GM19025 (cell line): ENCODE results near the gene EMSY.

Source experiments
- ATAC-seq: cut with Tn5 transposase; IDR thresholded peaks from one replicate; pipeline ENCODE4 v1.9.1; 2021; ENCODE audit warnings: mild to moderate bottlenecking, low read depth, moderate library complexity; ENCODE audit not compliant: unreplicated experiment

EMSY gene

DNA sequence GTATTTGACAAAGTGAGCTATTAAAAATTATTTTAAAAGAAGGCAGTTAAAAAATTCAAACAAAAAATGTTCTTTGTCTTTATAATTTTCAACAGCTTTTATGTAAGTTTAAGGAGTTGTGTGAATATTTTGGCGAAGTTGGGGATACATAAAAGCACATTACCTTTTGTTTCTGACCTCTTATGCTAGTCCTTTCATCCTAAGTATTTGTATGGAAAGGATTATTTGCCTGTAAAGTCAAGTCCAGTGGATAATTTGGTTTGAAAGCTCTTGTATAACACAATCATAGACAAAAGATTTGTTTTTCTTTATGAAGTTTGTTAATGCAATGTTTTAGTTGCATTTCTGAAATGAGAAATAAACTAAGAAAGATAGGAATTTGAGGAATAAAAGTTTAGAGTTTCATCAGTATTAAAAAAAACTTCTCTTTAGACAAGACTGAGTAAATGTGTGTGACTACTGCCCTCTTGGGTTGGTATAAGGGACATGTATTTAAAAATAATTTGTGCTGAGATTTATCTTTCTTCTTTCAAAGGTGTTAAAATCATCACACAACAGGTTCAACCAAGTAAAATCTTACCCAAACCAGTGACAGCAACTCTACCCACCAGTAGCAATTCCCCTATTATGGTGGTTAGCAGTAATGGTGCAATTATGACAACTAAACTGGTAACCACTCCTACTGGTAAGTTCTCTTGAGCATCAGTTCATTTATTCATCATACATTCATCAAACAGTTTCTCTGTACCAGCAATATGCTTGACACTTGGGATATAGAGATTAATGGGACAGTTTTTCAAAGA, 68.2 kb downstream of the EMSY start:
- ATAC-seq, result no peak

DNA sequence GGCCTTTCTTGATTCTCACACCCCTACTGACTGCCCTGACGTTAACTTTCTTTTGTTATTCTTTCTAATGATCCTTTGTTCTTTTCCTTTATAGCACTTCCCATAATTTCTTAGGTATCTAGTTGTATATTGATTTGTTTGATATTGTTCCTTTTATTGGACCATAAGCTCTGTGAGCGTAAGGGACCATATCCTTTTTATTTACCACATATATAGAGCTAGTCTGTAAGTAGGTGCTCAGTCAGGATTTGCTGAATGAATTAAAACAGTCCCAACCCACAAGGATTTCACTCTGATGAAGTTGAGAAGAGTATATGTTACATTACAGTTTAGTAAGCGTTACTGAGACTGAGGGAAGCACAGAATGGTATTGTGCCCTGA, 68.8 kb downstream of the EMSY start:
- ATAC-seq, result no peak

DNA sequence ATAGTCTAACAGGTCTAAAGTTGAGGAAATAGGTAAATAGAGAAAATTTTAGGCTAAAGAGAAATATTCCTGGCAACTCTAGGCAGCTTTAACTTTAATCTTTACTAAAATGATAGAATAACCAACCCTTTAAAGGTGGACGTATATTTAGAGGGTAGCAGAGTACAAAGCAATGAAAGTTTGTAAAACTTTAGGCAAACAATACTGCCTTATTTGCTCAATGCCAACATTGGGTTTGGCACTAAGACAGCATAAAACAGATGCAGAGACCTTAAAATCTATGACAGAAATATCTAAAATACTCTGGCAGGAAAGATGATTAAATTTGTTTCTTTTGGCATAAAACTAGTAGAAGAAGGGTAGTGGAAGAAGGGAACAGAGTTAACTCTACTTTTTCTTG, 70.7 kb downstream of the EMSY start:
- no peak for ATAC-seq

DNA sequence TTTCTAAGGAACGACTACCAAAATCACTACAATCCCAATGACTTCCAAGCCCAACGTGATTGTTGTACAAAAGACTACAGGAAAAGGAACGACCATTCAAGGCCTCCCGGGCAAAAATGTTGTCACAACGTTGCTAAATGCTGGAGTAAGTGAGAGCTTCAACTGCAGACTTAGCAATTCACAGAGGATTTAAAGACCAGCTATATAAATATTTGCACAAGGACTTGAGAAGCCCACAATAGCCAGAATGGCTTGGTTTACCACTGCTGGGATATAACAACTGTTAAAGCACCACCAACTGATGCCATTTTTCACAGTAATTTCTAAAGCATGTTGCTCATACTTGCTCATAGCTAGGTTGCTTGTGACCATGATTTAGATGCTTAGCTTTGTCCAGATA, 78.3 kb downstream of the EMSY start:
- ATAC-seq, result no peak

DNA sequence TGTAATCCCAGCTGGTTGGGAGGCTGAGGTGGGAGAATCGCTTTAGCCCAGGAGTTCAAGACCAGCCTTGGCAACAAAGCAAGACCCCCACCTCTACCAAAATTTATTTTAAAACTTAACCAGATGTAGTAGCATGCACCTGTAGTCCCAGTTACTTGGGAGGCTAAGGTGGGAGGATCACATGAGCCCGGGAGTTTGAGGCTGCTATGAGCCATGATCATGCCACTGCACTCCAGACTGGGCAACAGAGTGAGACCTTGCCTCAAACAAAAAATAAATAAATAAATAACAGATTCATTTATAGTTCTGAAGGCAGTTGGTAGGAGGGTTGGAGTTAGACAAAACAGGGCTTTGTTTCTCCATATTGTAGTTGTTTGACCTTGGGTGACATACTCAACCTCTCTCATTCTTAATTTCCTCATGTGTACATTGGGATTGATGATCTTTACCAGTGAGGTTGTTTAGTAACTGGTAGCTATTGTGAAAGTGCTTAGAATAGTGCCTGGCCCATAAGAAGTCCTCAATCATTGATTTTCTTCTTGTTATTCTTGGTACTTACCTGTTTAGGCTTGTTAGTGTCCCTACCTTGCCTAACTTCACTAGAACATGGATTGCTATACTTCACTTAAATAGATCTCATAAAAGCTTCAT, 79.1 kb downstream of the EMSY start:
- ATAC-seq, result no peak

DNA sequence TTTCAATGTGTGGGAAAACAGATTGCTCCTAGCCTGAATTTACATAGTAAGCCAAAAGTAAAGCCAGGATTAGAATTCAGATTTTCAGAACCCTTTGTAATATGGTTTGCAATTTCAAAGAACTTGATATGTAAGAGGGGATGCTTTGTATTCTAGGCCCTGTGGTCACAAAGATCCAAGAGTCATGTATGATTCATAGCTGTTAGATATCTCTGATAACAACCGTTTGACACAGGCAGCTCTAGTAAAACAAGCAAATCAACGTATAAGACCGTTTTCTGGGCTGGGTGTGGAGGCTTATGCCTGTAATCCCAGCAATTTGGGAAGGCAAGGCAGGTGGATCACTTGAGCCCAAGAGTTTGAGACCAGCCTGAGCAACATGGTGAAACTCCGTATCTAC, 79.6 kb downstream of the EMSY start:
- ATAC-seq, result no peak

DNA sequence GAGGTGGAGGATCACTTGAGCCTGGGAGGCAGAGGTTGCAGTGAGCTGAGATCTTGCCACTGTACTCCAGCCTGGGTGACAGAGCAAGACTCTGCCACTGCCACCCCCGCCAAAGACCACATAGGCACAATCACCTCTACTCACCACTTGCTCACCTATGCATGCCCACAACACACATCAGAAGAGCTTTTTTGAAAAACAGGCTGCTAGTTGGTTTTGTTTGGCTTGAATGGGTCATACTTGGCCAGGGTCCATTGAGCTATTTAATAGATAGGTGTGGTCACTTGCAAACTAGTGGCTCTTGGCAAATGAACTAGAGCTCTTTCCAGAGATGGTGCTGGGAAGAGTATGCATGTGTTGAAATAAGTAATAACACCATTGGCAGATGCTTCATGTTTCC, 80.1 kb downstream of the EMSY start:
- no peak for ATAC-seq

DNA sequence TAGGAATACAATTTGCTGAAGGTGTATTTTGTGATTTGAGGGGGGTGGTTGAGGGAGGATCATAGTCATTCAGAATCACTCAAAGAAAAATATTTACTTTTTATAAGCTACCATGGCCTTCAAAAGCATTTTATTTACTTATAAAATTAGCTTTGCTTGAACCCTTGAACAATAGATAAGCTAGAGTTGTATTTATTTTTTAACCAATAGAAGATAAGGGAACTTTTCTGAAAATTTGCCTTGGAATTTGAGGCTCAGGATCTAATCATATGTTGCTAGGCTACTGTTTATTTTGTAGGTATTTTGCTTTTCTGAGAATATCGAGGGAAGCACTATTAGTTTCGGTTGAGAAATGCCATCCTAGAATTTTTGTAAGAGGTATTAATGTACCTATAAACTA, 82.1 kb downstream of the EMSY start:
- ATAC-seq, result no peak

DNA sequence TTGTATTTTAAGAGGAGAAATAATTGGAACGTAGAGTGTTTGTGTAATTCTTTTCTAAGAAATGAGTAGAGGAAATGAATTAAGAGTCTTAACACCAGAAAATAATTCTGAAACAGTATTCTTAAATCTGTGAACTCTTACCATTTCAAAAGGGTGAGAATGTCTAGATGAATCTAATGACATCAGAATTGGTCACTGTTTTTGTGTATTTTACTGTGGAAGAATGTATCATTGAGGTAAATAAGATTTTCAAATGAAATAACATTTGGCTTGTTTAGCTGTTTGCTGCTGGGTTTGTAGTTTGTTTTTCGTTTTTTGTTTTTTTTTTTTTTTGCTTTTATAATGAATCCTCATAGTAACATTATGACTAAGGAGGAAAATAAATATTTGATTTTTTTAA, 97.6 kb downstream of the EMSY start:
- ATAC-seq, result no peak

DNA sequence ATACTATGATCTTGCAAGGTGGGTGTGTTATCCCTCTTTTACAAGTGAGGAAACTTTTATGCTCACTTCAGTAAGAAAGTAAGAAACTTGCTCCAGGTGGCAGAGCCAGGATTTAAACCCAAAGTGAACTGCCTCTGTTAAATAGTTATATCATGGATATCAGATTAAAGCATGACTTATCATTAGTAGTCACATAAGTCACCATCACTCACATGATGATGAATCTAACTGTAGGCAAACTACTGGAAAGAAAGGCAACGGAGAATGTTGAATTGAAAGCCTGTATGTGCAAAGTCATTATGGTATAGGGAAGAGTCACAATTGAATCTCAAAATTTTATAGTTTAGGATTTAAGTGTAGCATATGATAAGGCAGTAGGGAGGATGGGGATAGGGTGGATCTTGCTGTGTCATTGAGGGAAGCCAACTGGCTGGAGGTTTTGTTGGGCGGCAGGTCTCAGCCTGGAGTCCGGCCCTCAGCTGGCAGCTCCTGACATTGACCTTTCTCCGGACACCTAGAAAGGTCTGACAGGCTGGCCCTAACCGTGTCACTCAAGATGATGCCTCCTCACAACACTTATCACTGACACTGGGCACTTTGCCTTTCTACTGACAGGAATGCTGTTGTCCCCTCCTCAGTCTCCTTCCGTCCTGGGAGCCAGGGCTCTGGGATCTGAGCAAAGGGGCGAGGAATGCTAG, 98.3 kb downstream of the EMSY start:
- ATAC-seq, result no peak

DNA sequence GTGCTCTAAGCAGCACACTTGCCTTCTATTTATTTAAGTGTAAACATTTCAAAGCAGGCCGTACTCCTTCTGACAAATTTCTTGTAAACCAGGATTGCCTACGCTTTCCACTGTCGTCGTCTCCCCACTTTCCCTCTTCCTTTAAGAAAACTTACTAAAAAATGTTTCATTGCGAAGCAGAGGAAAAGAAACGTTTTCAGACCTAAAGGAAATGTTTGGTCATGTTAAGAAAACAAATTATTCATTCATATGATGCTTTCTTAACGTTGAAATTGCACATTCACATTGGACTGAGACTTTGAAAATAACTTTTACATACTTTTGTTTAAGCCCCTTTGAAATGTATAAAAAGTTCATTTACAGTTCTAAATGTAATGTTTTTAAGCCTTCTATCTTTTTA, 106.0 kb downstream of the EMSY start:
- ATAC-seq, result no peak

DNA sequence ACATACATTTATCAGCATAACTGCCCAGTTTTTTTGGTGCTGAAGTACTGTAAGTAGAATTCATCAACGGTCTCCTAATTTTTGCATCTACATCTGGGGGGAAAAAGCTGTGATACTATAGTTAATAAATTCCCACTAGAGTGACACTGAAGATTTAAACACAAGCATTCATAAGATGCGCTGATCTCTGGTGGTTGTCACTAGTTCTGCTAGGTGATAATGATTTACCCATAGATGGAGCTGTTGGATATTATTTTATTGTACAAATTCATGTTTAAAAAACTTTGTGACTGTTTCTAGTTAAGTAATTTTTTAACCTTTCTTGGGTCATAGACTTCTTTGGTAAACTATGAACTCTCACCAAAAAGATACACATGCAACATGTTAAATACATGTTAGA, 106.6 kb downstream of the EMSY start:
- no peak for ATAC-seq

DNA sequence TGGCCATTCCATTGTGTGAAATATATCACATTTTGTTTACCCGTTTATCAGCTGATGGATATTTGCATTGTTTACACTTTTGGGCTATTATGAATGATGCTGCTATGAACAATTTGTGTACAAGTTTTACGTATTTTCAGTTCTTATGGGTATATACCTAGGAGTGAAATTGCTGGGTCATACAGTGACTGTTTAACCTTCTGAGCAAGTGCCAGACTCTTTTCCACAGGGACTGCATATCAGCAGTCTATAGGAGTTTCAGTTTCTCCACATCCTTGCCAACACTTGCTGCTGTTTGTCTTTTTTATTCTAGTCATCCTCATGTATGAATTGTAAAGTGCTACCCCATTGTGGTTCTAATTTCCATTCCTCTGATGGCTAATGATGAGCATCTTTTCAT, 108.2 kb downstream of the EMSY start:
- no peak for ATAC-seq

DNA sequence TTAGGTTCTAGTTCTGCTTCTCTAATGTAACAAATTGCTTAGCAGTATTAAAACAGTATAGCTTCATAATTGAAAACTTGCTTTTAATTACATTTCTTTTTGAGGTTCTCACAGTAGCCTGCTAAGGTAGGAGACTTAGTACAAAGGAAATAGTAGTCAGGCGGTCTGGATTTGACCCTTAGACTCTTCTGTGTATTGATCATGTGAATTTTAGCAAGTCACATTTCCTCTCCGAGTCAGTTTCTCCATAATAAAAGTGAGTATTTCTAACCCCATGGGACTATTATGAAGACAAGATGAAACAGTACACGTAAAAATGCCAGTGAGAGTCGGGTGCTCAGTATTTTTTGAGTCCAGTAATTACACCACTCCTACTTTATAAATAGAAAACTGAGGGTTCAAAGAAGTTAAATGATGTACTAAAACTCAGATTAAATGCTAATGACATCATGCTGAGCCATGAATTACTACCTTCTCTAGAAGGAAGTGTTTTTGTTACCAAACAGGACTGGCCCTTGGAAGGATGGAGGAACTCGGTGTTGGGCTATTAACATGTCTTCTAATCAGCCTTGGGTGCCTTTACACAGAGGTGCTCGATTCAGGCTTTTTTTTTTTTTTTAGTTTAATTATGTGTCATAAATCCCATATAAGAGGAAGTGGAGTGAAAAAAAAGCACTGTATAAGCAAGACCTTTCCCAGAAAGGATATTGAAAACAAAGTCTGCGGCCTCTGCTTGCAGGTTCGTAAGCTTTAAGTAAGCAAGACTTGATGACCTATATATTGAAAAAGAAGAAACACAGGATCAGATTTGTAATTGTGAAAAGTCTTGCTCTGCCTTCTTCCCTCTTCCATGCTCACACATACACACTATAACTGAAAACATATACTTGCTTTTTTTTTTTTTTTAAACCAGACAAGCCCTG, 109.0 kb downstream of the EMSY start:
- ATAC-seq, result no peak

DNA sequence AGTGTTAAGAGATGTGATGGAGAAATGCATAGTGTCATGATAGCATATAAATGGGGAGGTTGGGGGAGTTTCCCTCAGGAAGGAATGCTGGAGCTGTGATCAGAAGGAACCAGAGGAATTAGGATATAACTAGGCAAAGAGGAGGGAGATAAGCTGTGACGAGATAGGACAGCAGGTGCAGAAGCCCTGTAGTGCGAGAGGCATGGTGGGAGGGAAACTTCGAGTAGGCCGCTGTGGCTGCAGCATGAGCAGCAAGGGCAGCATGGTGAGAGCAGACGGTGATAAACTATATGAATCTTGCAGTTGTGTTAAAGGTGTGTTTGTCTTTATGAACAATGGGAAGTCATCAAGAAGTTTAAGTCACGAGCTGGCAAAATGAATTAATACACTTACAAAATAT, 109.9 kb downstream of the EMSY start:
- no peak for ATAC-seq

DNA sequence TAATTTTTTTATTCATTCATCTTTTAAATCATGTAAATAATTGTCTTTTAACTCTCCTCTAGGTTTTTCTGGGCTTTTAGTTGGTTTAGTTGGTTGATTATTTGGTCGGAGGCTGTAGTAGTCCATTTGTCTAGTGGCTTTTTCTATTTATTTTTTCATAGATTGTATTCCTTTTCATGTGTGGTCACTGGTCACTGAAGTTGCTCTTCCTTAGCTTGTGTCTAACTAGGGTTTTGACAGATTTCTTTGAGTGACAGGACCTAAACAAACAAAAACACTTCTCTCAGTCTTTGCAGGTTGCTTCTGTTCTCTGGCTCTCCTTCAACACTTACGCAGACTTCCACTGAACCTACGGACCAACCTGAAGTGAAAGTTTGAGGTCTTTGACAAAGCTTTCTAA, 112.6 kb downstream of the EMSY start:
- ATAC-seq, result no peak

DNA sequence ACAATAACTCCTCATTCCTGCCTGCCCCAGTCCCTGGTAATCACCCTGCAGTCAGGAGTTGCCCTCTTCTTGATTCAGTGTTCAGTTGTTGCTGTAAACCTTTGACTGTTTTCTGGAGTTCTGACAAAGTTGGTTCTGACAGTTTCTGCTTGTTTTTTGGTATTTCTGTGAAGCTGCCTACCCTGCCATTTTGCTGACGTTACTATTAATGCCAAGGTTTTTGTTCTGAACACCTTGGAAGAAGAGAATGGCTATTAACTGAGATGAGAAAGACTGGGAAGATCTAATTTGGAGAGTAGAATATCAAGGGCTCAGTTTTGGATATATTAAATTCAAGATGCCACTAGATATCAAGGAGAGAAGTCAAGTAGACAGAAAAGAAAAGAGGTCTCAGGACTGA, 113.7 kb downstream of the EMSY start:
- no peak for ATAC-seq

DNA sequence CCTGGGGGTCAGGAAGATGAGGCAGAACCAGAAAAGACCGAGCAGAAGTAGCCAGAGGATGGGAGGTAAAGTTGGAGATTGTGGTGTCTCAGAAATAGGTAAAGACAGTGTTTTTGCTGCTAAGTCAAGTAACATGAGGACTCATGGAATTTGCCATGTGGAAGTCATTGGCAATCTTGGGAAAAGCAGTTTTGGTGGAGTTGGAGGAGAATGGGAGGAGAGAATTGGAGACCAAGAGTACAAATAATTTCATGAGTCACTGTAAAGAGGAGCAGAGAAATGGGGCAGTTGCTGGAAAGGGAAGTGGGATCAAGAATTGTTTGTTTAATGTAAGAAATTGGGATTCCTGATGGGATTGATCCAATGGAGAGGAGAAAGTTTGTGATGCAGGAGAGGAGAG, 114.1 kb downstream of the EMSY start:
- ATAC-seq, result no peak

DNA sequence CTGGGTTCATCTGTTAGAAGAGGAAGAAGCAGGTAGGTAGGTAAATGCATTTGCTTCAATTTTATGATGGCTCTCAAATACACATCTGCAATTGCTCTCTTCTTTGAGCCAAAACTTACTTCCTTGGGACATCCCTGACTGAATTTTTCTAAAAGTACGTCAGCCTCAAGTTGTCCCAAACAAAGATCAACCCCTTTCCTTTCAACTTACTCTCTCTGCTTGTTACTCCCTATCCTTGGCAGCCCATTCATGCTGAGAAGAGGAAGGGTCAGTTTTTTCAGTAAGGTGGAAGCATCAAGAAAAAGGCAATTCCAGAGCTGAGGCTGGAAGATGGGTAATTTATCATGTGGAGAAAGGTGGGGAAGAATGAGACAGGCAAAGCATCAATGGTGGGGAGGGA, 114.5 kb downstream of the EMSY start:
- no peak for ATAC-seq

DNA sequence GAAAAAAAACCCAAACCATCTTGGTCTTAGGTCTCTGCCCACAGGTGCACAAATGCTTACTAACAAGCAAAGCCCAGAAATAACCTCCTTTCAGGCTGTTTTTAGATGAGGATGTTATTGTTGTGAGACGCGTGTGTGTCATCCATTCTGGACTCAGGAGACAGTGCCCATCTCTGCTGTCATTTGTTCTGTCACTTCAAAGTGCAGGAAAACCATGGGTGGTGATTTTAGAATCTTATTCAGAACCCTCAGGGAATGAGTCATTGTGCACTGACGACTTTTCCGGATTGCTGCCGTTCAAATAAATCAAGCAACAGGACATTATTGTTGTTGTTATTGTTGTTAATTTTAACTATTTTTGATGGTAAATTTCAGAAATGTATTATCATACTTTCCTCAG, 115.4 kb downstream of the EMSY start:
- ATAC-seq, result no peak

DNA sequence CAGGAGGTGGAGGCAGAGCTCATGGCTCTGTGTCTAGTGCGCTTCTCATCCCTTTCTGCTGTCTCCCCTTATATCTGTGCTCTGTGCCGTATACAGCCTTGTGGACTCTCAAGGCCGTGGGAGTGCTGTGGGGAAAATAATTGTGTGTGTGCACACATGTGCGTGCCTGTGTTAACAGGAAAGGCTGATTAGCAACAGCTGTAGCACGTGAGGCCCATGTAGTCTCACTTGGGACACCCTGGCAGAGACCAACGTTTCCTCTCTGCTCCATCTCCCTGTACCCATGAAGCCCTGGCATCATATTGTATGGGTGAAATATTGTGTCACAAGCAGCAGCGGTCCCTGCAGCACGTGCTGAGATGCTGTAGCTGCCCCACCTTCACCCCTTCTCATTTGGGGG, 116.4 kb downstream of the EMSY start:
- no peak for ATAC-seq
